ACC112 (cell line): Measurements from ENCODE around the gene KIFC1.

Experiments used
- H2AFZ ChIP-seq: fragments of 200-600 bp; sonication (generic); one replicate; pipeline ENCODE4 v1.6.0; 2017; ENCODE audit warnings: antibody characterized with exemption, low read length; ENCODE audit not compliant: unreplicated experiment
- H3K27ac ChIP-seq: fragments of 200-600 bp; sonication (generic); 2 replicates; pipeline ENCODE4 v1.5.1; 2014; ENCODE audit warnings: low read depth, mild to moderate bottlenecking, antibody characterized with exemption, low read length, moderate library complexity
- H3K27me3 ChIP-seq: fragments of 200-600 bp; sonication (generic); 2 replicates; pipeline ENCODE4 v1.6.1; 2014; ENCODE audit warnings: mild to moderate bottlenecking, antibody characterized with exemption, low read length, moderate library complexity, mixed read lengths; ENCODE audit not compliant: insufficient read depth
- H3K36me3 ChIP-seq: fragments of 200-600 bp; sonication (generic); 2 replicates; pipeline ENCODE4 v1.6.1; 2016; ENCODE audit warnings: mild to moderate bottlenecking, antibody characterized with exemption, low read length, moderate library complexity, mixed read lengths; ENCODE audit not compliant: insufficient read depth
- H3K4me1 ChIP-seq: fragments of 200-600 bp; sonication (generic); one replicate; pipeline ENCODE4 v1.6.1; 2016; ENCODE audit warnings: low read length, mixed read lengths; ENCODE audit not compliant: insufficient read depth, unreplicated experiment, control insufficient read depth
- H3K4me3 ChIP-seq: fragments of 200-600 bp; sonication (generic); 2 replicates; pipeline ENCODE4 v1.5.1; 2014; ENCODE audit warnings: mild to moderate bottlenecking, low read depth, low read length
- H3K79me2 ChIP-seq: fragments of 200-600 bp; sonication (generic); one replicate; pipeline ENCODE4 v1.6.0; 2016; ENCODE audit warnings: low read length; ENCODE audit not compliant: control insufficient read depth, unreplicated experiment, insufficient read depth

KIFC1 gene

GRCh38 chr6:33445119-33445603 is 53.5 kb downstream of the KIFC1 start:
- H3K4me3 ChIP-seq: no peak overlapping the region
- H3K36me3 ChIP-seq: peaks cover 7% of the 10 kb centered on the region; the same call in 1 of the 2 replicates
- no peaks in the 10 kb centered on the region for H3K4me1 ChIP-seq
- no peak overlapping the region for H2AFZ ChIP-seq
- no peak overlapping the region for H3K27ac ChIP-seq
- H3K79me2 ChIP-seq: no peaks in the 10 kb centered on the region
- H3K27me3 ChIP-seq: no peaks in the 10 kb centered on the region

DNA sequence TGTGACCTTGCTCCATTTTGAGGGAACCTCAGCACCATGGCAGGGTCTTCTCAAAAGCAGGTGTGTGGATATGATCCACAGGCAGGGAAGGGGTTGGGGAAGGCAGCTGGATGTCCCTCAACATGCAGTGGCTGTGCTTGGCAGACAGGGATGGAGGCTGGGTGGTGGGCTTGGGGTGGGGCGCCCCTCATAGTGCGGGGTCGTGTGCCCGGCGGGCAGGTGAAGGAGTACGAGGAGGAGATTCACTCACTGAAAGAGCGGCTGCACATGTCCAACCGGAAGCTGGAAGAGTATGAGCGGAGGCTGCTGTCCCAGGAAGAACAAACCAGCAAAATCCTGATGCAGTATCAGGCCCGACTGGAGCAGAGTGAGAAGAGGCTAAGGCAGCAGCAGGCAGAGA is 54.7 kb downstream of the KIFC1 start:
- Histone ChIP-seq H3K4me1 (no peaks in the 10 kb centered on the region), H2AFZ (no peak overlapping the region), H3K79me2 (no peaks in the 10 kb centered on the region), H3K27ac (no peak overlapping the region), H3K36me3 (peaks cover 7% of the 10 kb centered on the region; the same call in 1 of the 2 replicates), H3K27me3 (no peaks in the 10 kb centered on the region), H3K4me3 (no peak overlapping the region)

DNA sequence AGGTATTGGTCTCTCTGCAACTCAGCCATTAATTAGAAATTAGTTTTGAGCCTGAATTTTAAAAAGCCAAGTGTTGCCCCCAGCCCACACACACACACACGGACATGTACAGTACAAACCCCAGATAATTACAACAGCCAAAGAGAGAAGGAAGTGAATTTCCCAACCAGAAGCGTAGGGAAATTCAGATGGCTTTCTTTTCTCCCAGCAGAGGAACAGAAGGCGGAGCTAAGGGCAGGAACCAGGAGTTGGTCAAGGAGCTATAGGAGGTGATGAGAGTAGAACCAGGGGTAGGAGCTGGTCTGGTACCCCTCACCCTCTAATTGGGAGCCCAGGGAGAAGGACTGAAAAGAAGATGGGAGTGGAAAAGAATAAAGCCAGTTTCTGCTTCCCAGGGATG is 58.8 kb downstream of the KIFC1 start:
- H3K27ac ChIP-seq: no peak overlapping the region

DNA sequence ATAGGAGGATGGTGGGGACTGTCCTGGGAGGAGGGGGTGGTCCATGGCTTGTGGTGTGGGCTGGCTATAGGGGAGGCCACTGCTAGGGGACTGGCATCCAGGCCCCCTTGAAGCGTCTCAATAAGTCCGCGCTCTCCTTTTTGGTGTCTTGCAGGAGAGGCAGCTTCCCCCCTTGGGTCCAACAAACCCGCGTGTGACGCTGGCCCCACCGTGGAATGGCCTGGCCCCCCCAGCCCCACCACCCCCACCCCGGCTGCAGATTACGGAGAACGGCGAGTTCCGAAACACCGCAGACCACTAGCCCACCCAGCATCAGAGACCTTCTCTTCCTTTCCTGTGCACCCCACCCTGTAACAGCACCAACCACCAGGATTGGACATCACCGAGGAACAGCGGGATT is 60.0 kb downstream of the KIFC1 start:
- Histone ChIP-seq H3K36me3 (peaks cover 6% of the 10 kb centered on the region; the same call in 1 of the 2 replicates), H2AFZ (no peak overlapping the region), H3K27ac (no peak overlapping the region), H3K27me3 (no peaks in the 10 kb centered on the region), H3K4me3 (no peak overlapping the region), H3K4me1 (peaks cover 8% of the 10 kb centered on the region), H3K79me2 (peaks cover 13% of the 10 kb centered on the region)

More for the DNA sequence above, 58.8 kb downstream of the KIFC1 start:
- Histone ChIP-seq H2AFZ (no peak overlapping the region), H3K4me3 (no peak overlapping the region), H3K36me3 (peaks cover 7% of the 10 kb centered on the region; the same call in 1 of the 2 replicates), H3K4me1 (peaks cover 7% of the 10 kb centered on the region), H3K27me3 (no peaks in the 10 kb centered on the region), H3K79me2 (peaks cover 5% of the 10 kb centered on the region)

GRCh38 chr6:33452496-33452895 is 60.9 kb downstream of the KIFC1 start:
- Histone ChIP-seq H3K27me3 (no peaks in the 10 kb centered on the region), H2AFZ (no peak overlapping the region), H3K79me2 (peaks cover 13% of the 10 kb centered on the region), H3K27ac (no peak overlapping the region), H3K4me1 (peaks cover 8% of the 10 kb centered on the region), H3K36me3 (peaks cover 11% of the 10 kb centered on the region; the same call in 1 of the 2 replicates), H3K4me3 (no peak overlapping the region)

DNA sequence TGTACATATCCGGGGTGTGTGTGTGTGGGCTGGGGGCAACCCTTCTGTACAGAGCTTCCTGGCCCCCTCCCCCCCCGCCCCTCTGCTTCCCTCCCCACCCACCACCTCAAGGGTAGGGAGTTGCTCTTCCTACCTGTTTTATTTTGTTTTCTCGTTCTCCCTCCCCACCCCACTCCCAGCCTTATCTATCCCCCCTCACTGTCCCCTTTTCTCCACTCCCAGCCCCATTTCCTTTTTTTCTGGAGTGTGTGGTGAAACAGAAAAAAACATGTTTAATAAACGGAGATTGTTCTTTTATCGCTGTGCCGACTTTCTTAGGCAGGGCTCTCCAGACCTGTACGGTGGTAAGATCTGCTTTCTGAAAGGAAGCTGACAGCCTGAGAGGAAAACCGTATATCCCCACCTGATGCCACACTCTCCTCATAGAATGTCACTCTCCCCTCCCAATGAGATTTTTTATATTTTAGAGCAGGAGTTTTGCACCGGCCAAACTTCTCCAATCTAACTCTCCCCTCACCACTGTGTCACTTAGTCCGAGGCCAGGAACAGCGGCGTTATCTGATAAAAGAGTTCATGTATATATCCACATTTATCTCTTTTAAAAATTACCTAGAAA is 61.9 kb downstream of the KIFC1 start:
- peaks cover 8% of the 10 kb centered on the region for H3K4me1 ChIP-seq
- H3K4me3 ChIP-seq: peak overlapping the region; percentile 88
- H3K36me3 ChIP-seq: peaks cover 11% of the 10 kb centered on the region; the same call in 1 of the 2 replicates
- H3K79me2 ChIP-seq: peaks cover 13% of the 10 kb centered on the region
- no peaks in the 10 kb centered on the region for H3K27me3 ChIP-seq
- no peak overlapping the region for H2AFZ ChIP-seq
- H3K27ac ChIP-seq: 0 out of 2 replicates have a peak overlapping the region, but pooled peaks have one; percentile 9

- H3K4me3 ChIP-seq: peak within 1 kb of the TSS; percentile 88
- peaks cover 11% of the 10 kb centered on the region; the same call in 1 of the 2 replicates for H3K36me3 ChIP-seq
- H3K4me1 ChIP-seq: peaks cover 8% of the 10 kb centered on the region
- H3K79me2 ChIP-seq: peaks cover 13% of the 10 kb centered on the region
- H3K27ac ChIP-seq: 0 out of 2 replicates have a peak within 1 kb of the TSS, but pooled peaks have one; percentile 9
- H2AFZ ChIP-seq: peak within 1 kb of the TSS; percentile 16
- H3K27me3 ChIP-seq: no peaks in the 10 kb centered on the region
Observed at GRCh38 chr6:33454009-33454946, 62.7 kb downstream of the KIFC1 start, which contains the start of gene ZBTB9. Gene ZBTB9, plus strand, starts transcription at chr6:33454576. Its CDS starts 525 bp downstream, at chr6:33455101.

GRCh38 chr6:33455051-33455450 is 63.4 kb downstream of the KIFC1 start:
- Histone ChIP-seq H3K4me3 (peak overlapping the region; percentile 88), H3K27ac (no peak overlapping the region), H3K4me1 (peaks cover 8% of the 10 kb centered on the region), H3K36me3 (peaks cover 11% of the 10 kb centered on the region; the same call in 1 of the 2 replicates), H3K27me3 (no peaks in the 10 kb centered on the region), H2AFZ (peak overlapping the region; percentile 16), H3K79me2 (peaks cover 13% of the 10 kb centered on the region)

DNA sequence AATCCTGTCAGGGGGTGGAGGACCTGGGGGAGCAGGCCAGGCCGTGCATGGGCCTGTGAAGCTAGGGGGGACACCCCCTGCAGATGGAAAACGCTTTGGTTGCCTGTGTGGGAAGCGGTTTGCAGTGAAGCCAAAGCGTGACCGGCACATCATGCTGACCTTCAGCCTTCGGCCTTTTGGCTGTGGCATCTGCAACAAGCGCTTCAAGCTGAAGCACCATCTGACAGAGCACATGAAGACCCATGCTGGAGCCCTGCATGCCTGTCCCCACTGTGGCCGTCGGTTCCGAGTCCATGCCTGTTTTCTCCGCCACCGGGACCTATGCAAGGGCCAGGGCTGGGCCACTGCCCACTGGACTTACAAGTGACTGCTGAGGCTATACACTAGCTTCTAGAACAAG is 64.5 kb downstream of the KIFC1 start:
- Histone ChIP-seq H3K27me3 (no peaks in the 10 kb centered on the region), H3K4me1 (peaks cover 8% of the 10 kb centered on the region), H3K4me3 (no peak overlapping the region; the same call in 1 of the 2 replicates), H3K27ac (no peak overlapping the region), H3K79me2 (peaks cover 13% of the 10 kb centered on the region), H2AFZ (no peak overlapping the region), H3K36me3 (peaks cover 11% of the 10 kb centered on the region; the same call in 1 of the 2 replicates)

DNA sequence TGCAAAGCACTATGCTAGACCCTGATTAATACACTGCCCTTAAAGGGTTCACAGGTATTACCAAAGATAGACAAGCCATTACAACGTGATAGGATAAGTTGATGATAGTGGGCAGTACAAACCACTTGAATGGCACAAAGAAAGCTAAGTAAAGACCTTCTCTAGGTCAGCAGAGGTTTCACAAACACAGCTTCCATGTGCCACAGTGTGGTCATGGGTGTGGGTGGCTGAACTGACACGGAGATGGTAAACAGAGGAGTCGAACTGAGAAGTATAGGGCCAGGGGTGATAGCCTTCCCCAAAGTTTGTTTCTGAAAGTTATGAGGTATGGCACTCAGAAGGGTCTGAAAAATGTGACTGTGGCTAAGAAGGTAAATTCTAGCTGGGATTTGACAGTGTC is 67.1 kb downstream of the KIFC1 start:
- Histone ChIP-seq H2AFZ (no peak overlapping the region), H3K79me2 (peaks cover 13% of the 10 kb centered on the region), H3K36me3 (peaks cover 11% of the 10 kb centered on the region; the same call in 1 of the 2 replicates), H3K27me3 (no peaks in the 10 kb centered on the region), H3K4me1 (peaks cover 5% of the 10 kb centered on the region), H3K27ac (no peak overlapping the region), H3K4me3 (no peak overlapping the region)
